A549 treated with GW870086 at 1 μM for 4 hours (cell line): ENCODE data around the gene GRM4. TPM values are rescaled to one million over a fixed set of nuclear protein-coding genes. Genes with fewer than 3 reads are reported as not detected.

Experiments used
- total RNA-seq: library from RNA; stranded (reverse); fragments of 200-300 nt; extraction: Qiagen RNA extraction; gene quantifications from 5 replicates; pipeline ENCODE4 v1.2.3, GENCODE V29; 2022; ENCODE audit warnings: low read depth

Gene GRM4
- total RNA-seq: 0.08 to 0.29 TPM (median 0.10 TPM) in 5 replicates

DNA sequence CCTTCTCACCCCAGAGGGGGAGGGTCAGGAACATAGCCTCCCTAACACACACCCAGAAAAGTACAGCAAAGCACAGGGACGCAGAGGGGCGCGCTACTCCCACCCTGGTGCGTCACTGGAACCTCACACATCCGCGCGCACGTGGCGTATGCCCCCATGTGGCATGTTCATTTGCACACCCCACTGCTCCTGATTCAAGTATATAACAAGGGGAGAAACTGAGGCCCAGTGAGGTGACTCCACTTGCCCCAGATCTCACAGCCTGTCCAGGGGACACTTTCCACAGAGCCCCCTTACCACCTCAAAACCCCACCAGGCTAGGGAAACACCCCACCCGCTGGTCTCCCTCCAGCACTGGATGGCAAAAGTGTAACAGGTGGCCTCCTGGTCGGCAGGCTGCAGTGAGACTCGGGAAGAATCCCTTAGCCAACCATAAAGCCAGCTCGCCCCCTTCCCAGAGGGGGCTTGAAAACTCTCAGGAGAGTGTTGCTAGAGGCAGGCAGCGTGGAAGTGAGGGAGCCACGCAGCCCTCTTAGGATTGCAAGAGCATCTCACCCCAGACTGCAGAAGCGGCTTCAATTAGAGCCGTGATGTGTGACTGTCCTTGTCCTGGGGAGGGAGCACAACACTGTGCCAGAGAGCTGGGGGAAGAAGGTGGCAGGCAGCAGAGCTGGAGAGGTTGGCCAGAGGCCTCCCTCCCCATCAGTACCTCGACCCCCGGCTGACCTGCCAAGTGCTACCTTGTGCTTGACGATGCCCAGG lies at the start of gene GRM4:
Gene GRM4, minus strand, starts transcription at position 67 of the 762 bp plus-strand sequence. CDS start 12,591 bp downstream, outside the sequence.

Other genes with a start within 250 kb of the GRM4 start
- 413 to 611 TPM (median 528 TPM) in 5 replicates for gene HMGA1, start 90.8 kb upstream of the GRM4 start, total RNA-seq
- gene SMIM29, start 102.9 kb upstream of the GRM4 start, total RNA-seq: 20.8 to 24.7 TPM (median 21.8 TPM) in 5 replicates
- 6.0 to 8.1 TPM (median 6.4 TPM) in 5 replicates for gene NUDT3, start 246.6 kb upstream of the GRM4 start, total RNA-seq